Activated CD8-positive, alpha-beta memory T cell treated with anti-CD3 and anti-CD28 coated beads, Interleukin-2, amount 50 U/mL, for 4 hours (primary cell): ENCODE measurements around the gene AHSG.
"Not testable (repeated sequence)": the region's sequence is repeated elsewhere in the genome, so short reads cannot be mapped to it uniquely, and the experiment has no call there.

ENCODE experiments used
- DNase-seq: peaks from one replicate; pipeline ENCODE4 v3.0.0-alpha.2; 2020

AHSG gene

DNA sequence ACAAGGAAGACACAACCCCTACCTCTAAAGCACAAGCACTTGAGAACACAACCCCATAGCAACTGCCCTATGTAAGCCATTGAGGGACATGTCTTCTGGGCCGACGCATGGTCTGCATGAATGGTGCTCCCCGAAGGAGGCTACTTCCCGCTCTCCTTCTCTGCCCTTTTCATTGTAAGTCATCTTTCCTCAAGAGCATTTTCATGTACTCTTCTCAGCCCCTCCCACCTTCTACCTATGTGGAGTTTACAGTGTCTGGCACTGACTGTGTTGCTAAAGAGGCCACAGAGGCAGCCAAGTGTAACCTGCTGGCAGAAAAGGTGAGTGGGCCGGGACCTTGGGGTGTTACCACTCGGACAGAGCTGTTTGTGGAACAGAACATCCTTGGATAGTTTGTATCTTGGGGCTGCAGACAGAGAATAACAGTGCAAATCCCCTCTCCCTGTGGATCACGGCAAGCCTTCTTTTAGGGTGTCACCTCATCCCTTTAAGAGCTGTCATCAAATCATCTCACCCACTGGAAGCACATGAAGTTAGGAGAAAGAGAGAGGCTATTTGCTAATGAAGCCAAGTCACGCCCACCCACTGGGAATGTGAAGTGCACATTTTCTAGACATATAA lies 5.6 kb downstream of the AHSG start:
- DNase-seq, result no peak

DNA sequence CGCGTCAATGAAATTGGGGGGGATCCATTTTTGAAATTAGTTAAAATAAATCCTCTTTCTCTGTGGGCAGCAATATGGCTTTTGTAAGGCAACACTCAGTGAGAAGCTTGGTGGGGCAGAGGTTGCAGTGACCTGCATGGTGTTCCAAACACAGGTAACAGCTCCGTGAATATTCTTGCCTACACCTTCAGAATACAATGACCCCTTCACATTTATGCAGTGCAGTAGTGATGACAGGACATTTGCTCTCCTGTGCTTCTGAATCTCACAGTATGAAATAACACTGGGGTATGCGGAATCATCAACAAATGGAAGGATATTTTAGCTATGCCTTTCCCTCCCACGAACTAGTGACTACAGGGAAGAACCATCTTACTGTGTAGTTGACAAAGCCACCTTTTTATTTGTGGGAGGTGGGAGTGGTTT lies 6.9 kb downstream of the AHSG start:
- DNase-seq, result no peak

DNA sequence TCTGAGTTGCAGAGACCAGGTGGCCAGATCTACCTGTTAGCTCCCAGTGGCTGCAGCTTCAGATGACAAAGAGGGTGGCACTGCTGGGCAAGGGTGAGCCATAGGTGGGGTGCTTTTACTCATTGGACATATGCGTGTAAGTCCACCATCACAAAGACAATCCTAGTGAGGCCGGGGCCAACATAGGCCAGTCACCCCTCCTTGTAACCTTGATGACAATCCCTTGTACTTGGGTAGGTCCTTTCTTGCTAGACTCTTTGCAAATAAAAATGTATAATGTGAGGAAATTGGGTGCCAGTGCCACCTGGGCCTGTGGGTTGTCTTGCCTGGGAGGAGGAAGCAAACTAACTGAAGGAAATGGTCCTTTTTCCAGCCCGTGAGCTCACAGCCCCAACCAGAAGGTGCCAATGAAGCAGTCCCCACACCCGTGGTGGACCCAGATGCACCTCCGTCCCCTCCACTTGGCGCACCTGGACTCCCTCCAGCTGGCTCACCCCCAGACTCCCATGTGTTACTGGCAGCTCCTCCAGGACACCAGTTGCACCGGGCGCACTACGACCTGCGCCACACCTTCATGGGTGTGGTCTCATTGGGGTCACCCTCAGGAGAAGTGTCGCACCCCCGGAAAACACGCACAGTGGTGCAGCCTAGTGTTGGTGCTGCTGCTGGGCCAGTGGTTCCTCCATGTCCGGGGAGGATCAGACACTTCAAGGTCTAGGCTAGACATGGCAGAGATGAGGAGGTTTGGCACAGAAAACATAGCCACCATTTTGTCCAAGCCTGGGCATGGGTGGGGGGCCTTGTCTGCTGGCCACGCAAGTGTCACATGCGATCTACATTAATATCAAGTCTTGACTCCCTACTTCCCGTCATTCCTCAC lies 7.6 kb downstream of the AHSG start:
- DNase-seq, result no peak

DNA sequence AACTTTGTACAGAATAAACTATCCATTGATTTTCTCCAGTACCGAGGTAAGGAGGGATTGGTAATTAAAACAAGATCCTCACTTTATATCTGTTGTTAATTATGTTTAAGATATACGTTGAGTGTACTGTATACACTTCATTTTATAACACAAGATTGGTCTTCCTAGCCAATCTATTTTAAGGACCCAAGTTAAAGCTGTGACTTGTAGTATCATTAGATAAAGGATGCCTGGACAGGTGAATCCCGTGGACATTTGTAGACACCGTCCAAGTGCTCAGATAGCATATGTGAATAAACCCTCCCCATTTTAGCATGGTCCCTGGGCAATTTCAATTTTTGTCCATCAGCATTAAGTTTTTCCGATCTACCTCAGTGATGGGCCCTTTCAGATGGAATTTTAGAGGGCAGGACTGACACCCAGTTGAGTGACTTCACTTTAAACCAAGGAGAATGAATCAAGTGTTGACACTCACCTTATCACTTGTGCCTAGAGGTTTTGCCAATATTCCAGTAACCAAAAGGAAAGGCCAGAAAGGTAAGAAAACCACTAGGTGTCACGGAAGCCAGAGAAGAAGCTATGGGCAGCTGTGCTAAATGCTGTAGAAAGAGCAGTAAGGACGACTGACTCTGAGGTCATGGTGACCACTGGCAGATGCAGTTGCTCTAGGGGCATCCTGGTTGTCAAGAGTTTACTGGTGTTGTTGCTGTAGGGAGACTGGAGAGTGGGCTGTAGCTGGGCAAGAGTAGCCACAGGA lies 9.2 kb downstream of the AHSG start:
- DNase-seq, result no peak

DNA sequence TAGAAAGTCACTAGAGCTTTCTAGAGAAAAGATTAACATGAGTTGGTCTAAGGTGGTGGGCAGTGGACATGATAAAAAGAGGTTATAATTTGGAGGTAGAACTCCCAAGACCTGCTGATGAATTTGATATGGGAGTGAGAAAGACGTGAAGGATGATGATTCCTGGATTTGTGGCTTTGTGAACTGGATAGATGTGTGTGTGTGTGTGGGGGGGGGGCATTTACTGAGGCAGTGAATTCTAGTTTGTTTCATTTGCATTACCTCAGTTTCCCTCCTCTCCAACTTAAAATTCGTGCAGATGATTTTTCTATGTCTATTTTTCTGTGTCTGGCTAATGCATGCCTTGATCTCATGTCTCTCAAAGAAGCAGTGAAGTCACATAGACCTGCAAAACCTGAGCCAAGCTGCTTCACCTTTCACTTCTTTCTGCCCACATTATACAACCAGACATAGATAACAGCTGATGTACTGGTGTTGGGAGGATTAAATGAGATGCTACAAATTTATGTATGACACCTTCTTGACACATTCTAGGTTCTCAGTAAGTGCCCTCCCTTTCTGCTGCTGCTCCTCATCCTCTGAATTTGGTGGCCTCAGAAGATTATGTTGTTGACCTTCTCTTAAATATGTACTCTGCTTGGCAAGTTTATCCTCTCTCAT lies 9.9 kb downstream of the AHSG start:
- DNase-seq, result no peak

DNA sequence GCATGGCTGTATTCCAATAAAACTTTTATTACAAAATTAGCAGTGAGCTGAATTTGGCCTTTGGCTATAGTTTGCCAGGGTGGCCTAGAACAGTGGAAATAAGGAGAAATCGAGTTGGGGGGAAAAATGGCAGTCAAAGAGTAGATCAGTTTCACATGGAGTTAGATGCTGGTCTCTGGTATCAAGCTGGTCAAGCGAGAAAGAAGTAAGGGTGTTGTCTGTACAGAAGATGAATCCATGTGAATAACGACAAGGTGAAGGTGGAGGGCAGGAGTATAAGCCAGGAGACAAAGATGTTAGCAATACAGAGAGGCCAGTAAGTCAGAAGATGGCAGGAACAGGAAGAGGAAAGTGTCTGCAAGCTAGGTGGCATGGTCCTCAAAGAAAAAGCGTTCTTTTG lies 11.7 kb downstream of the AHSG start:
- no peak for DNase-seq

DNA sequence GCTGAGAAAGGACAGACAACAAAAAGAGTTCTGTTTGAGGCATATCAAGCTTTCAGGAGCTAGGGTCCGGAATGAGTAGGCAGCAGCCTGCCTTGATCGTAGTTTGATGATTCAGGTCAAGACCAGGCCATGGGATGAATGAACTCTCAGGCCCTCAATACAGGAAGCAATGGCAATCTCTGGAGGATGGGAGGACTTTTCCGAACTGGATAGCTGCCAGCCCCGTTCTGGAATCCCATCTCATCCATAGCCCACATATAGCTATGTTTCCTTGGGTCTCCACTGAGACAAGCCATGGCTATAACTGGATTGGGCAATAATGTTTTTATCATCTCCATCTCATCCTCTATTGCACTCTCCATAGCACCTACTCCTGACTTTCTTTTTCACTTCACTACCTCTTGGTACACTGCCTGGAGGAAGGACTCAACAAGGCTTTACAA lies 12.8 kb downstream of the AHSG start:
- DNase-seq, result no peak

DNA sequence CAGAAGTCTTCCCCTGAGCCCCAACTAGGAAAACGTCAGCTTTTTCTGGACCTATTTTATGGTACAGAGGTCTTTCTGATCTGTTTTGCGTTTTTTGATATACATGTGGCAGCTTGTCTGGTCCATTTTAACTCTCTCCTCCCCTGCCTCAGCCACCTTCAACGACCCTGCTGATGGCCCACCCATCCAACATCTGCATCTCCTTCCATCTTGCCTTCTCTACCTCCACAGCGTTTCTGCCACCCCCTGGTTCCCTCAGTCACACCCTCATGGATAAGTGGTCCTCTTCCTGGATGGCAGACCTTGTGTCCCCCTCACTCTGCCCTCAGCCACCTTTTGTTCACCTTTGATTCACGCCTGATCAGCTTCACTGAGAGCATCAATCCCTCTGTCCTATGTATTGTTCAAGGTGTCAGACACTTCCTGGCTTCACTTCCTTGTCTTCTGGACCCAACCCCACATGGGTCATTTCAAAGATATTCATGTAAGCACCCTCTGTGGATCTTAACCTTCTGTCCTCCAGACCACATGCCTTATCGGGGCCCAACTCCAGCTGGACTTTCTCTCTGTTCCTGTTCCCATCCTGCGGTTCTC lies 13.5 kb downstream of the AHSG start:
- DNase-seq, result no peak

DNA sequence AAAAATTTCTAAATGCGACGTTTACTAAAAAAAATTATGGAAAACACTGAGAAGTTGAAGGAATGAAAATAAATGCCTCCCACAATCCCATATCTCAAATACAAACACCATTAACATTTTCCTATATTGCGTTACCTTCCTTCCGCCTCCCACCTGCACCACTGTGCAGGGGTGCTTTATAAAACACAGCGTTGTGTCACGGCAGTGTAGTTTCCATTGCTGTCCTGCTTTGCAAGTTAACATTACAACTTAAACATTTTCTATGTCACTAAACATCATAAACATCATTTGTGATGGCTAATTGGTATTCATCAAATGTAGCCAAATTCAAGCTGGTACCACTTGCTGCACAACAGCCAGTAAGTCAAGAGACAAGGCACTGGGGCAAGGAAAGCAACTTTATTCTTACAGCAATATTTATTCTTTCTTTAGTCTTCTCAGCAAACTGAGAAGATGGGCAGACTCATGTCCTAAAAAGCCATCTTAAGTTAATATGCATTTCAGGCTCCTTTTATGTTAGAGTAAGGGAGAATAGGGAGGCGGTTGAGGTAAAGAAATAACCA lies 15.1 kb downstream of the AHSG start:
- no peak for DNase-seq

DNA sequence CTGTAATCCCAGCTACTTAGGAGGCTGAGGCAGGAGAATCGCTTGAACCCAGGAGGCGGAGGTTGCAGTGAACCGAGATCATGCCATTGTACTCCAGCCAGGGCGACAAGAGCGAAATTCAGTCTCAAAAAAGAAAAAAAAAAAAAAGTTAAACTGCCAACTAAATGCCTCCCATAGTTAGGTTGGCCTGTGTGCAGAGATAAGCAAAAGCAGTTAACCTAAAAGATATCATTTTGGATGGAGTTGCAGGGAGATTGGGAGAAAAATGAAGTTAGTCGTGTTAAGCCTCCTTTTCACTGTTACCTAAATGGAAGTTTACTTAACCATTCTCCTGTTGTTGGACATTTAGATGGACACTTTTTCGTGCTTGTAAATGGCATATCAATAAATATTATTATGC lies 15.9 kb downstream of the AHSG start:
- DNase-seq, result no peak

DNA sequence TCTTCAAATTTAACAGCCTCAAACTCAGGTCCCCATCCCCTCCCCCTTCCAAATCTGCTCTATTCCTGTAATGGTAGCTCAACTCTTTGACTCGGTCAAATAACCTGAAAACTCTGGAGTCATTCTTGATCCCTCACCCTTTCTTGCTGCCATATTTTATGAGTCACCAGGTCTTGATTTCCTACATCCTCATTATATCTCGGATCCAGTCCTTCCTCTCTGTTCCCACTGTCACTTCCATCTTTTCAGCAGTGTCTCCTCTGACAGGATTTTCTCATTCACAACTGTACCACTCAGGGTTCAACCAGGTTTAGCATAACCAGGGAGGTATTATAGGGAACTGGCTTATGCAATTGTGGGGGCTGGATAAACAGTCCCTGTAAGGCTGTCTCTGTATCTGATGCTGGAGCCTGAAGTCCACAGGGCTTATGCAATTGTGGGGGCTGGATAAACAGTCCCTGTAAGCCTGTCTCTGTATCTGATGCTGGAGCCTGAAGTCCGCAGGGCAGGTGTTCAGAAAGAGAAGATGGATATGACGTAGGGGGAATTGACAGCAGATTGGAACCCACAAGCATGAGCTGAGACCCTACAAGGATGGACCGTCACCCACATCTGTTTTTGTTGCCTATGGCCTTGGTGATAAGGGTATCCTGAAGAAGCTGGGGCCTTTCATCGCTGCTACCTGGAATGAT lies 18.2 kb downstream of the AHSG start:
- DNase-seq, result no peak

DNA sequence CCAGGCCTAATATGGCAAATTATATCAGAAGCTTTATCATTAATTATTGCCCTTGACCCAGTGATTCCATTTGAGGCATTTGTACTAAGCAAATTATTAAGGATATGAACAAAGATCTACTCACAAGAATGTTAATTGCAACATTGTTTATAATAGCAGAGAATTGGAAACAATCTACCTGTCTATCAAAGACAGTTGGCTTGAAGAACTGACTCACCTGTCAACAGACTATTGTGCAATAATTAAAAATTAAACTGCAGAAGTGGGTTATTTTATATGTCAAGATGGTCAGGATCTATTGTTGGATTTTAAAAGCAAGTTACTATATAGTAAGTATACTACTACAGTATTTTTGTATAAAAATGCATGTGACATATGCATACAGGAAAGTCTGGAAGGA lies 20.6 kb downstream of the AHSG start:
- no peak for DNase-seq

DNA sequence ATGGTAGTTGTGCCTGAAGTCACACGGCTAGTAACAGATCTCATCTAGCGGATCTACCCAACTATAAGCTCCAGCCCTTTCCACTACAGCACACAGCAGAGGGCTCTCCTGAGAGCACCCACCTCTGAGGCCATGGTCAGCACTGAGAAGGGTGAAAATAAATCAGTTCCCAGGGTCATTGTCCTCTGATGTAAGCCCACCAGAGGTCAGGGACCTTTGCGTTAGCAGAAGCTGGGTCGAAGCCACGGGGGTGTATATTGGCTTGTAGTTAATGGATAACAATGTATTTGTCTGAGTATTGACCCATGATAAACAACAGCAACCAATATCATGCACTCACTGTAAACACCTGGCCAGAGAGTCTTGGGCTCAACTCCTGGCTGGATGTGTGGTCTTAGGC lies 21.3 kb downstream of the AHSG start:
- DNase-seq, result not testable (repeated sequence)

DNA sequence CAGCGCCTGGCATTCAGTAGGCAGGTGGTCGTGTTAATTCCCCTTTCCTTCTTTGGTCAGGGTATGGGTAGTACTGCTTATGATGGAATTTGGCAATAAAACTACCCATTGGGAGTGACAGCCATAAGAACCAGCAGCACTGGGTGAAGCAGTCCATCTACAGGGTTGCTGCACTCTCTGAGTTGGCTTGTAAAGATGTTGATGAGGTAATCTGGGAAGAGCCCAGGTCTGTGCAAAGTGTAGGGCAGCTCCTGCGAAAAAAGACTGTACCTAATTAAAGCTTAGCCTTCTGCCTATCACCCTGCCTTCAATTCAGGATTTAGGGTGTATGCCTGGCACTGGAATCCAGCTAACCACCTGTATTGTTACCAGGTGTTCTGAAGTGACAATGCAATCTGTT lies 22.7 kb downstream of the AHSG start:
- DNase-seq, result no peak

DNA sequence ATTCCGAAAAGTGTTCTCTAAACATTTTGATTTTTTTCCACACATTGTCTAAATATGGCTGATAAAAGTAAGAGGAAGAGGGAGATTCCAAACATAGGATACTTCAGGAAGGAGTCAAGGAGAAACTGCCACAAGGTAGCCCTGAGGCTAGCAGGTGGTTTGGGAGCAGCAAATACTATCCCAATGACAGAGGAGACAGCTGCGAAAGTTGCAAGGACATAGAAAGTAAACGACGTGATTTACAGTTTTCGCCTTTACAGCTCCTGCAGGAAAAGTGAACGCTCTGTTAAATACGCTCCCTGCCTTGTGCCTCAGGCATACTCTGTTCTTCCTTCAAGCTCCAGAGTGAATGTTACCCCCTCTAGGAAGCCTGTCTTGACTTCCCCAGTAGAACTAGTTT lies 23.7 kb downstream of the AHSG start:
- DNase-seq, result no peak

DNA sequence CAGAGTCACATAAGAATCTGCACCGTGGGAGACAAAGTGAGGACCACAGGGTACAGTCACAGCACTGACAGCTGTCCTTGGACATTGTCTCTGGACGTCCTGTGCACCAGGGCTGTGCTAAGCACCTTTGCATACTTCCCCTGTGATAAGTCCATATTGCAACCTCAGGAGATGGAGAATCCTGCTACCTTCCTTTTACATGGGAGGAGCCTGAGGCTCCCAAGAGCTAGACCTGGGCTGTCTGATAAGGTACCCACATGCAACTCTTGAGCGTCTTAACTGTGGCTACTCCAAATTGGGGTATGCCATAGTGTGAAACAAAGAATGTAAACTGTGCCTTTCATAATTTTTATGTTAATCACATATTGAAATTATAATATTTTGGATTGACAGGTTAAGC lies 24.8 kb downstream of the AHSG start:
- no peak for DNase-seq

DNA sequence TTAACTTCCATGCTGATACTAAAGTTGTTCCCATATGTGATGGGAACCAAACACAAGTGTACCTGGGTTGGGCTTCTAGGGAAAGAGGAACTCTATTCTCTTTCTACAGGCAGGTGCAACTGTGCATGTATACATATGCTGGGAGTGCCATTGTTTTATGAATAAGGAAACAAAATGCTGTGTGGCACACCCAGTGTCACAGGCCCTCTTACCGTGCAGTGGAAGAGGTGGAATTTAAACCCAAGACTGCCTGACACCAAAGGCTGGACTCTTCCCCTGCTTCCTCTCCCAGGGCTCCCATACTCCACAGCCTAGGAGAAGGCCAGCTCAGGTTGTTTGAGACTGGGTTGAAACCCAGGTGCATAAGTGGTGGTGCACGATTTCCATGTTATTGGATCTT lies 25.4 kb downstream of the AHSG start:
- no peak for DNase-seq

DNA sequence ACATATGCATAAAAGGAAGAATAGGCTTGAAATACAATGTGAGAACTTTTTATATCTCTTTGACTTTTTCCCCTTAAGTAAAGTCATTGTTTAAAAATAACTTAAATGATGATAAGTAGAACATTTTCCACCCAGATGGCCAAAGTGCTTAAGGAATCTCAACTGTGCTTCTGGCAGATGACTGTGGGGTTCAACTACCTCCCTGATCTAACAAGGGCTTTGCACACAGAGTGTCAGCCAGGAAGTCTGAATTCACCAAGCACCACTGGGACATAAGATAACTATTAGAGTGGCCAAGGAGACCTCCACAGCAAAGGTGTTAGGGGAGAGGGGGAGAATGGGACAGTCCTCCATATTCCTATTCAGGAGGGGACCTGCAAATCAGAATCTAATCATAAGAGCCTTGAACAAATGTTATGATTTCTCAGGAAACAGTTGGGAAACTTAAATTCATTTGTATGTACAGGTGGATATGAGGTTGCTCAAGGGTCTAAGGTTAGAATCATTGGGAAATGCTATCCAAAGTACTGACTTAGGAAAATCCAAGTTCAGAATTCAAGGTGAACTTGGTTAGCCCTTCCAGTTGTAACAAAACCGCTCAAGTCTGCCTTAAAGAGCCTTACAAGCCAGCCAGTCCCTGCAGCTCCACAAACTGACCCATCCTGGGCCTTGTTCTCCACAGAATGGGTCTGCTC lies 27.1 kb downstream of the AHSG start, which contains the start of gene FETUB:
FETUB (plus strand) TSS at position 622 of the 695 bp plus-strand sequence; CDS start at position 684, 62 bp downstream.
- no peak for DNase-seq

DNA sequence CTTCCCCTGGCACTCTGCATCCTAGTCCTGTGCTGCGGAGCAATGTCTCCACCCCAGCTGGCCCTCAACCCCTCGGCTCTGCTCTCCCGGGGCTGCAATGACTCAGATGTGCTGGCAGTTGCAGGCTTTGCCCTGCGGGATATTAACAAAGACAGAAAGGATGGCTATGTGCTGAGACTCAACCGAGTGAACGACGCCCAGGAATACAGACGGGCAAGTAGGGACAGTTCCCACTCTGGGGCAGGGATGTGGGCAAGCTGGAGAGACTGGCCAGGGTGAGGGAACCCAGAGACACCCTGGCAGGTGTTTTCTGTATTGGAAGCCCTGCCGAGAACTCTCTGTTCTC lies 27.6 kb downstream of the AHSG start:
- DNase-seq, result no peak

DNA sequence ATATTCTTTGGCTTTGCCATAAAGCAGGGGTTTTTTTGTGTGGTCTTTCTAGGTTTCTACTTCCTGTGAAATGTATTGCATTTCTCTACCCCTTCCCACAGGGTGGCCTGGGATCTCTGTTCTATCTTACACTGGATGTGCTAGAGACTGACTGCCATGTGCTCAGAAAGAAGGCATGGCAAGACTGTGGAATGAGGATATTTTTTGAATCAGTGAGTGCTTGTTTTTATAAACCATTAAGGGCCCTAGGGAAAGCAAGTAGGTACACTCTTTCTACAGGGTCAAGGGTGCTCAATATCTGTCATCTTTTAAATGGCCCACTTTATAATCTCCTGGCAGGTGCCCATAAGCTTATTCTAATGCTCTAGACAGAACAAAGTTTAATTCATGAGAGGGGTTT lies 28.1 kb downstream of the AHSG start:
- no peak for DNase-seq

DNA sequence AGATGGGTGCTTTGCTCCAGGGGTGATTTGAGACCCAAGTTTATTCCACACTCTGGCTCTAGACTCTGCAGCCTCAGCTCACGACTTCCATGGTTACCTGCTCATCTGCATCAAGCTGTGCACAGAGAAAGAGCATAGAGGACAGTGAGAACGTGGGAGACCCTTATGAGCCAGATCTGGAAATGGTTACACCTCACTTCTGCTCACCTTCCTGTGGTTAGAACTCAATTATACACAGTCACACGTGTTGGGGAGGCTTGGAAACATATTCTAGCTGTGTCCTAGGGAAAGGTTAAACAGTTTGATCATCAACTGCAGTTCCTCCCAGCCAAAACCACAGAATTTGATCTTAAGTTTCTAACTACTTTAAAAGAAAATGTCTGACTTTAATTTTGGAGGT lies 29.2 kb downstream of the AHSG start:
- no peak for DNase-seq
